Measurements from ENCODE around the gene ASF1B.
"Not testable (repeated sequence)": the region's sequence is repeated elsewhere in the genome, so short reads cannot be mapped to it uniquely, and the experiment has no call there.

Gene ASF1B

DNA sequence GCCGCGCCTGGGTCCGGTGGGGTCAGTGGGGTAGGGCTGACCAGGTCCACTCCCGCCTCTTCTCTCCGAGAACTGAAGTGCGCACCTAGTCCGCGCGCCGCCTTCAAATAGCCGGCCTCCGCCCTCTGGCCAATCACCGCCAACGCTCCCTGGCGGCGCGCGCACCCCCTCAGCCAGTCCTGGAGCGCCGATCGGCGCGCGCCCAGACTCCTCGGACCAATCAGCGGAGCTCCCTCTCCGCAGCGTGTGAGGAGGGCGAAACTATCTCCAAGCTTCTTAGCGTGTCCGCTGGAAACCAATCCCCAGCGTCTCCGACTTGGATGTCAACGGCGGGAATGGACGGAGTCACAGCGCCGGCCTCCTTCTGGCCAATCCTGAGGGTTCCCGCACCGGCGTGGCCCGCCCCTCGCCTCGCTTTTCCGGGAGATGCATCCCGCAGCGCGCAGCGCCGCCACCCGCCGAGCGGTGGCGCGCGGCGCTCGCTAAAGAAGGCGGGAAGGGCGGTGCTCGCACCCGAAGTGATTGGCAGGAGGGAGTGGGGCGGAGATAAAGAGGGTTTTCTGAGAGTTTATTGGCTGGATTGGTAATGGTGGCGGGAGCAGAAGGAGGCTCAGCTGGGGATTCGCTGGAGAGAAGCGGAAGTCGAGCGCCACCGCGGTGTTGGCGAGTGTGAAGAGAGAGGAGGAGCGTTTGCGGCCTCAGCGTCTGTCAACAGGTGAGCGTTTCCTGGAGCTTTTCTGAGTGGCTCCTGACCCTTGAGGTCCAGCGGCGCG lies at the start of gene ASF1B:
ASF1B (minus strand) TSS at position 81 of the 773 bp plus-strand sequence. CDS start 133 bp downstream, outside the sequence.
- DNase-seq = peak; percentile 92 to 100 (median 98)

DNA sequence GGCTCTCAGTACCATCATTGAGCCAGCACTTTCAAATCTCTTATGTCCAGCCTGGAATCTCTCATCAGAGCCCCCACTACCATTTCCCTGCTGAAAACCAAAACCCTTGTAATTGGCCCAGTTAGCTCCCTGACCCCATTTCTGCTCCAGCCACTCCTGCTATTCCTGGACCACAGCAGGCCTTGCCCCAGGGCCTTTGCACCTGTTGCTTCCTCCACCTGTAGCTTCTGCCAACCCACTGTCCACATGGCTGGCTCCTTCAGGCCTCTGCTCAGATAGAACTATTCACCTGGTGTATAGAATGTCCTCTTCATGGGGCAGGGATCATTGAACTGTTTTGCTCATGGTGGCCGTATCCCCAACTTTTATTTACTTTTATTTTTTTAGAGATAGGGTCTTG lies 49.3 kb upstream of the ASF1B start:
- not testable (repeated sequence) for DNase-seq

DNA sequence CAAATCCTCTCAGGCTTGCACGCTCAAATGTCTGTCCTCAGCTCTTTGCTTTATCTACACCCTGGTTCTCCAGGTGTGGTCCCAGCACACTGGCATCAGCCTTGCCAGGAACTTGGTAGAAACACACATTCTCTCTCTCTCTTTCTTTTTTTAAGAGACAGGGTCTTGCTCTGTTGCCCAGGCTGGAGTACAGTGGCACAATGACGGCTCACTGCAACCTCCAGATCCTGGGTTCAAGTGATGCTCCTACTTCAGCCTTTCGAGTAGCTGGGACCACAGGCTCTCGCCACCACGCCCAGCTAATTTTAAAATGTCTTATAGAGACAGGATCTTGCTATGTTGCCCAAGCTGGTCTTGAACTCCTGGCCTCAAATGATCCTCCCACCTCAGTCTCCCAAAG lies 48.8 kb upstream of the ASF1B start:
- DNase-seq = no peak

DNA sequence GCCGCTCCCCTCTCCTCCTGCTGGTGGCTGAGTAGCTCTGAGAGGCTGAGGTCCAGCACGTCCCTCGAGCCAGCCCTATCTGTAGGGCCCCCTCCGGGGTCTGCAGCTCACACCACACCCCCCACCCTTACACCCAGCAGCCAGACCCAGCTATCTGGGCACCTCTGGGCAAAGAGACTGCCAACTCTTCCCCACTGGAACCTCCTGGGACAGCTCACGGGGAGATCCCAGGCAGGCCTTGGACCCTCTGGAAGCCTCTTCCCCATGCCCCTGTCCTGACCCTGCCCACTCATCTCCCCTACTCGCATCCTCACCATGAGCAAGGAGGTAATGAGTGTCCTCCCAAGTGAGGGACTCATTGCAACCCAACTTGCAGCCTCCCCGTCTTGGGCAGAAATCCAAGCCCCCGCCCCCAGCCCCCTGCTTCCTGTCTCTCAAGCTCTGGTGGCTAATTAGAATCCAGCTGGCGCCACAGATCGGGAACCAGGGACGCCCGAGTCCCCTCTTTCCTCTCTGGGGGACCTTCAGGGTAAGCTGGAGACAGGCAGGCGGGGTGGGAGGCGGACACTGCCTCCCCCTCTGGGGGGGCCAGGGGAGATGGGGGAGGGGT lies 47.5 kb upstream of the ASF1B start:
- no peak for DNase-seq

DNA sequence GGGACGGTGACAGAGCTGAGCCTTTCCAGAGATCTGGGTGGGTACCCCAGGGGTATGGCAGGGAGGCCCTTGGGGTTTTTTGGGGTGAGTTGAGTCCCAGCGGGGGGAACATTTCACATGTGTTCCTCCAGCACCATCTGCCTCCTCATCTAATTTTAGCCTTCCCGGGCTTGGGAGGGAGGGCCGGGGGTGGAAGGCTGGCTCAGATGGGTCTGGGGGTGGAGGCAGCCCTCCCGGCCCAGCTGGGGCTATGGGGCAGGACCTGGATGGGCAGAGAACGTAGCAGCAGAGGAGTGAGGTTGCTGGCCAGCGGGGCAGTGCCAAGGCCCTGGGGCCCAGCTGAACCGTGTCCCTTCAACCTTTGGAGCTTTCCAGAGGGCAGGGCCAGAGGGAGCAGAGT lies 46.1 kb upstream of the ASF1B start:
- DNase-seq = peak in 1 of 14 donors; percentile 67

DNA sequence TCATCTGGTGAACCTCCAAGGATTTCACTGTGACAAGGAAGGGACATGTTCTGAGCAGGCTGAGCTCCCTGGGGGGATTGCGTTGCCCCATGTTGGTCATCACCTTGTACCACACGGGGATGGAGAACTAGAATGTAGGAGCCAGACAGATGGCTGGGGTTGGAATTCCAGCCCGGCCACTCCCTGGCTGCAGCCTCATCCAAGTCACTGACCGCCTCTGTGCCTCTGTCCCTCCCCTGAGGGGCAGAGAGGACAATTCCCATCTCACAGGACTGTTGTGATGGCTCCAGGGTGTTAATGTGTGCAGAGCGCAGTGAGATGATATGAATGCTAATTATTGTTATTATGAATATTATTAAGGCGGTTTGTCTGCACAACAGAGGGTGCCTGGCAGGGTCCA lies 45.5 kb upstream of the ASF1B start:
- peak in 1 of 14 donors; percentile 70 for DNase-seq

DNA sequence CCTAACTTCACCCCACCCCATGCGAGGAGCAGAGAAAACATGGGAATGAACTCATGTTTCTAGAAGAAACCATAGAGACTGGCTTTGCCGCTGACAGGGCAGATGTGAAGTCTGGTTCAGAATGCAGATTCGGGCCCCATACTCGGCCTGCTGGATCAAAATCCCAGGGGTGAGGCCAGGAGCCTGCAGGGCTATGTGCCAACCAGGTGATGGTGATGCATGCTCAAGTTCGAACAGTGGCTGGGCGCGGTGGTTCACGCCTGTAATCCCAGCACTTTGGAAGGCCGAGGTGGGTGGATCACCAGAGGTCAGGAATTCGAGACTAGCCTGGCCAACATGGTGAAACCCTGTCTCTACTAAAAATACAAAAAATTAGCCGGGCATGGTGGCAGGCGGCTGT lies 44.8 kb upstream of the ASF1B start:
- DNase-seq = not testable (repeated sequence)

DNA sequence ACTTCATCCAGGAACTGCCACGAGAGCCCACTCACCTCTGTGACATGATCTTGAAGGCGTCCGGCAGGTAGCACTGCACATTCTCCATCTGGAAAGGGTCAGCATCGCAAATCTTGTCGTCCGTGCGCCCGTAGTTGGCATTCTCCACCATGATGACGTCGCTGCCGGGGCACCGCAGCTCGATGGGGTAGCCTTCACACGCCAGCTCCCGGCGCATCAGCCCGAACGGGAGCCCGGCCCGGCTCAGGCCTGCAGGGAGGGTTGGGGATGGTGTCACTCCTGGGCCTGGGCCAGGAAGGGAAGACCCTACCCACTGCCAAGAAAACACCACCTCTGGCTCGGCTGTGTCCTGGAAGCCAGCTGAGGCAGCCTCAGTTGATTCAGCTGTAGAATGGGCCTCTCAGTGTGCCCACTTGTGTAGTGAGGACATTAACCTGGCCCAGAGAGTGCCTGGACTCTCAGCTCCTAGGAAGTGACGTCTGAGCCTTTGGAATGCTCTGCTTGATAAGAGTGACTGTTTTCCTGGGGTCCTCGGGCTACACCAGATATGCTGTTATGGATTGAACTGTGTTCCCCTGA lies 41.2 kb upstream of the ASF1B start:
- no peak for DNase-seq

GRCh38 chr19:14175351-14175792 lies 39.0 kb upstream of the ASF1B start:
- DNase-seq = no peak

GRCh38 chr19:14174883-14175282 lies 38.5 kb upstream of the ASF1B start:
- no peak for DNase-seq

DNA sequence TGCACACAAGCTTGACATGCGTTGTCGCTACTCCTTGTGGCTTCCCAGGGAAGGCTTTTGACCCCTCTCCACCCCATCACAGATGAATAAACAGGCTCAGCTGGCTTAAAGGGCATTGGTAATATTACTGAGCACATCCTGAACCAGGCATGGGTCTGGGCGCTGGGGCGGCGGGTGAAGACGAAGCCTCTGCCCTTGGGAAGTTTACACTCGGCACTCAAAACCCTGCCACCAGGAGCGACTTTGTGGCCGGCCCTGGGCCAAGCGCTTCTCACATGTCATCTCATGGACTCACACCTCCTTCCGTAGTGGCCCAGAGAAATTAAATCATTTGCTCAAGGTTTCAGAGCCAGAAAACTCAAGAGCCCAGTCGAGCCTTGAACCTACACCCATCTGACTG lies 32.6 kb upstream of the ASF1B start:
- DNase-seq = no peak

GRCh38 chr19:14168259-14168972 lies 32.0 kb upstream of the ASF1B start:
- DNase-seq = no peak

- peak in 2 of 14 donors; percentile 9 to 23 for DNase-seq
Observed at GRCh38 chr19:14167576-14168138, 31.3 kb upstream of the ASF1B start.

GRCh38 chr19:14166999-14167575 lies 30.7 kb upstream of the ASF1B start:
- no peak for DNase-seq

- no peak for DNase-seq
Observed at GRCh38 chr19:14165990-14166830, 29.8 kb upstream of the ASF1B start.

- no peak for DNase-seq
Observed at GRCh38 chr19:14164724-14165493, 28.5 kb upstream of the ASF1B start.

DNA sequence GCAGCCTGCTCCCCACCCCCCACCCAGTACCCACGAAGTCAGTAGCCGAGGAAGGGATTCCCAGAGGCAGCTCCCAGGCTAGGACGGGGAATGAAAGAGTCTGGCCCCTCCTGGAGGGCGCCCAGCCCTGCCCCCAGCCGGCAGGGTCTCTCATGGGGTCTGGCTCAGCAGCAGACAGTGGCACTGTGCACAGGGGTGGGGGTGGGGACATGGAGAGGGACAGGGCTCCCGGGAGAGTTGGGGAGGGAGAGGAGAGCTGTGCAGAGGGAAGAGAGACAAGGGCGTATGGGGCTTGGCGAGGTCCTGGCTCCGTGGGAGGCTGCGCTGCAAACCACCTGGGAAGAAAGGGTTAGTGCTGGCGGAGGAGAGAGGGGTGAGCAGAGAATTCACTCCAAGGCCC lies 27.7 kb upstream of the ASF1B start:
- no peak for DNase-seq

GRCh38 chr19:14162871-14163297 lies 26.5 kb upstream of the ASF1B start:
- DNase-seq = no peak

GRCh38 chr19:14161305-14161704 lies 24.9 kb upstream of the ASF1B start:
- no peak for DNase-seq

GRCh38 chr19:14160017-14160703 lies 23.8 kb upstream of the ASF1B start:
- peak in 1 of 14 donors; percentile 29 for DNase-seq

All from C1 segment of cervical spinal cord (tissue), 14 donors.